T-helper 22 cell (primary cell): ENCODE results near the gene ZZZ3.
"Not testable (repeated sequence)": the region's sequence is repeated elsewhere in the genome, so short reads cannot be mapped to it uniquely, and the experiment has no call there.

ENCODE experiments used
- DNase-seq: peaks from one replicate; pipeline ENCODE4 v3.0.0-alpha.2; 2020; ENCODE audit warnings: low read depth

ZZZ3 gene

GRCh38 chr1:77682460-77683159, at the start of gene ZZZ3:
Gene ZZZ3 (minus strand): TSS chr1:77682658. CDS start chr1:77633354, 49,304 bp downstream.
- DNase-seq: peak; percentile 89

DNA sequence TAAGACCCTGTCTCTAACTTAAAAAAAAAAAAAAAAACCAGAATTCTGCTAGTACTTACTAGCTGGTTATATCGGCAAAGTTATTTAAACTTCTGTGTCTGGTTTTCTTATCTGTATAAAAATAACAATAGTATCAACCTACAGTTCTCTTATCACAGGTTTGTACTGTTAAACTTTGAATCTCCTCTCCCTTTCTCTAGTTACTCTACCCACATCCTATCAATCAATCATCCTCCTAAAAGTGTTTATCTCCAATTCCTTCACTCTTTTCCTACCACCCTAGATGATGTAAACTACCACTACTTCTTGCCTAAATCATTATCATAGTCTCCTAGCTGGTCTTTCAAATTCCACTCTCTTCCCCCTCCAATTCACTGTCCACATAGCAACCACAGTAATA, 49.6 kb upstream of the ZZZ3 start:
- no peak for DNase-seq

GRCh38 chr1:77725706-77726105, 43.2 kb upstream of the ZZZ3 start:
- DNase-seq: no peak

GRCh38 chr1:77718181-77718580, 35.7 kb upstream of the ZZZ3 start:
- DNase-seq: no peak

DNA sequence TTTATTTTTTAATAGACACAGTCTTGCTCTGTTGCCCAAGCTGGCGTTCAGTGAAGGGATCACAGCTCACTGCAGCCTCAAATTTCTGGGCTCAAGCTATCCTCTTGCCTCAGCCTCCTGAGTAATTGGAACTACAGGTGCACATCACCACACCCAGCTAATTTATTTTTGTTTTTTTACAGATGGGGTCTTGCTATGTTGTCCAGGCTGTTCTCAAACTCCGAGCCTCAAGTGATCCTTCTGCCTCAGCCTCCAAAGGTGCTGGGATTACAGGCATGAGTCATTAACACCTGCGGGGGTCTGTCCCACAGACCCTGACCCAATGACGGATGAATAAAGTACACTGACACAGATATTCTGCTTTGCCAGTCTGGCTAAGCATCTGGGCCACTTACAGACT, 33.6 kb upstream of the ZZZ3 start:
- DNase-seq: no peak

GRCh38 chr1:77709727-77710126, 27.3 kb upstream of the ZZZ3 start:
- DNase-seq: no peak

DNA sequence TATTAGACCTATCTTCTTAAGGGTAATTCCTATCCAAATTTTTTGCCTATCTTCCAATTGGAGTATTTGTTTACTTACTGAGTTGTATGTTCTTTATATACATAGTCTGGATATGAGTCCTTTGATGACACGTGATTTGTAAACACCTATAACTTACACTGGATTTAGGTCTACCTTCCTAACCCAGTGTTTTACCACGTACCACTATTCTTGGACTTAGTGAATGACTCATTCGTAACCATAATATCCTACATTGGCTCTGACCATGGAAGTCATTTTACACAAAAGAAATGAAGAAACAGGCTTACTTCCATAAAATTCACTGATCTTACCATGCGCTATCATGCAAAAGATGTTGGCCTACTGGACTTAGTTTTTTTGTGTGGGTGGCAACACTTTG, 23.9 kb upstream of the ZZZ3 start:
- no peak for DNase-seq

DNA sequence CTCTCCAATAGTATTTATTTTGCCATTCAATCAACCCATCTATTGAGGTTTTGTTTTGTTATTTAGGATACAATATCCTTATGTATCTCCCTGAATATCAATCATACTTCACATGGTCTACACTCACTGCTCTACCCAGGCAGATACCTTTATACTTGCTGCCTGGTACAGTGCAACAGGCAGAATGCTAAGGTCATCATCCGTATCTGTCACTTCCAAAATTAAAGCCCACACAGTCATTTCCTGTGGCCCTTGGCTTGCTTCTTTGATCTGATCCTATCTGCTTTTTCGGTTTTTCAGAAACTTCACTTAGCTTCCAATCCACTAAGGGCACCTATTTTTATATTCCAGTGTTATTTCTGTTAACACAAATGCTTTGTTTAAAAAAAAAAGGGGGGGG, 22.3 kb upstream of the ZZZ3 start:
- no peak for DNase-seq

DNA sequence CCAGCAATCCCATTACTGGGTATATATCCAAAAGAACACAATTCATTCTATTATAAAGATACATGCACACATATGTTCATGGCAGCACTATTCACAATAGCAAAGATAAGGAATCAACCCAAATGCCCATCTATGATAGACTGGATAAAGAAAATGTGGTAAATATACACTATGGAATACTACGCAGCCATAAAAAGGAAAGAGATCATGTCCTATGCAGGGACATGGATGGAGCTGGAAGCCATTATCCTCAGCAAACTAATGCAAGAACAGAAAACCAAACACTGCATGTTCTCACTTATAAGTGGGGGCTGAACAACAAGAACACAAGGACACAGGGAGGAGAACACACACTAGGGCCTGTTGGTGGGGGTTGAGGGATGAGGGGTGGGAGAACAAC, 17.2 kb upstream of the ZZZ3 start:
- not testable (repeated sequence) for DNase-seq

DNA sequence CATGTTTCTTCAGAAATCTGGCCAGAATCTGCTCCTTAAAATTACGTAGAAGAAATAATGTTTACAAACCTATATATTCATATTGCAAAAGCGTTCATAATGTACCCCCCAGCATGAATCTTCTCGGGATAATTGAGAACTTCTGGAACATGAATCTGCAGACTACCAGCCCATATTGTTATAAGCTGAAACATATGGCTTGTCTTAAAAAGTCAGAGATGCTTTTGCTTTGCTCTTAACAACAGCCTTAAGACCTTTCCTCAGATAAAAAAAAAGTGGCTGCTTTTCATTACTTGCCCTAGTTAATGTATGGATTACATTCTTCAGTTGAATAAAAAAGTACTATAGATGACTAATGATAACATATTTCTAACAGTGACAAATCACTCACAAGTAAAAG, 15.0 kb upstream of the ZZZ3 start:
- no peak for DNase-seq

DNA sequence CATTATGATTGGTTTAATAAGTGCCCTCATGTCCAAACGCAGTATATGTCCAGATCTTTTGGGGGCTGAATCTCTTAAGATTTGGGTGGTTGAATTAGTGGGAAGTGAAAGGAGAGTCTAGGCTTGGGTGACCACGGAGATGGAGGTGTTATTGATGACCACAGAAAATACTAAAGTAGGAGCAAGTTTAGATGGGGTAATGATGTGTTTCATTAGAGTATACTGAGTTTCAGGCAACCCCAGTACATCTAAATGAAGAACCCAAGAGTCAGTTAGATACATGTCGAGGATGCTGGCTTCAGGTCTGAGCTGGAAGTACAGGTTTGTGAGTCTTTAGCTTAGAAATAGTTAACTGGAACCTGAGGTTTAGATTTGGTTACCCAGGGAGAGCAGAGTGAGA, 6.5 kb upstream of the ZZZ3 start:
- DNase-seq: no peak

GRCh38 chr1:77687519-77687906, 5.1 kb upstream of the ZZZ3 start:
- no peak for DNase-seq

GRCh38 chr1:77686796-77687518, 4.5 kb upstream of the ZZZ3 start:
- DNase-seq: no peak

DNA sequence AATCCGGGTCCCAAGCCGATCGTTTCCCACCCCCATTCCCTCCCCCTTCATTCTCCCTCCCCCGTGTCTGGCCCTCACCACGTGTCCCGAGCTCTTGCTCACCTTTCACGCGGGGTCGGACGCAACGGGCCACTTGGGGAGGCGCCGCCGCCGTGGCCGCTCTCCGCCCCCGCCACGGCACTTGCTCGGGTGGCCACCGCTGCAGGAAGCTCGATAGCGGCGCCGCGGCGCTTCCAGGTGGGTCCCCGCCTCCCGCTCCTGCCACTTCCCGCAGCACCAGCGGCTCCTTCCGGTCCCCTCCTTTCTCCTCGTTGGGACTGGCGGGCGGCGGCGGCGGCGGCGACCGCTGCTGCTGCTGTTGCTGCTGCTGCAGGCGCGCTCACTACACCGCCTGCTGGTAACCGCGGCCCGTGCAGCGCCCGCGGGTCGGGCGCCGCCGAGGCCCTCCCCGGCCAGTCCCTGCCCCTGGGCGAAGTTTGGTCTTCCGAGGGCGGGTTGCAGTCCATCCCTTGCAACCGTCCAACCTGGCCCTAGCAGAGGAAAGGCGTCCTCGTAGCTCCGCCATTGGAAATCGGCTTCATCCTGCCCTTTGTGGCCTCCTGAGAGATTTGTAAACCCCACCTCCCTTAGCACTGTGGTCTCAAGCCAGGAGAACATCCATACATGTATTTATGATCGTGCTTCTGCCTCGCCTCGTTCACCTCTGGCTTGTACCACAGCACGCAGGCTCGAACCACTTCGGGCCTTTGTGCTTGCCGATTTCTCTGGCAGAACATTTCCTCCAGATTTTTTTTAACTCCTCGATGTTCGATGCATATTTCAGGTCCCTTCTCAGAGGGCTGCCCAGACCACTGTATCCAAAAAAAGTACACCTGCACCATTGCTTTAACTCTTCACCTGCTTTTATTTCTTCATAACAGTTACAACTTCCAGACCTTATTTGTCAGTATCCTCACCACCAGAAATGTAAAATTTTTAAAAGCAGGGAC, 996 bp upstream of the ZZZ3 start:
- peak; percentile 91 for DNase-seq

DNA sequence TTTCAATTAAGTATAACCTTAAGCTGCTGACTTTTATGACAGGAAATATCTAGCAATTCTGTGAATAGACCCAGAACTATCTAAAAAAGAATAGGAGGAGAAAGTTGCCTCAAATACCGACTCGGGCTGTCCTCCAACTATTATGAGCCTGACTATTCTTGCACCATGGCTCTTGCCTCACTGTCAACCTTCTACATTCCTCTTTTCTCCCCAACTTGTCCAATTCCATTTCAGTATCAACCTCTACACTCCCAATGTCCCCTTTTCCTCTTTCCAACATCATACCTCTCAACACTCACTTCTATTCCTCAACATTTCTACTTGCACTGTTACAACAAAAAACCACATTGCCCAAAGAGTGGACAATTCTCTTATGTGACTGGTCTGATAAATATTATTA, 2.3 kb downstream of the ZZZ3 start:
- no peak for DNase-seq

DNA sequence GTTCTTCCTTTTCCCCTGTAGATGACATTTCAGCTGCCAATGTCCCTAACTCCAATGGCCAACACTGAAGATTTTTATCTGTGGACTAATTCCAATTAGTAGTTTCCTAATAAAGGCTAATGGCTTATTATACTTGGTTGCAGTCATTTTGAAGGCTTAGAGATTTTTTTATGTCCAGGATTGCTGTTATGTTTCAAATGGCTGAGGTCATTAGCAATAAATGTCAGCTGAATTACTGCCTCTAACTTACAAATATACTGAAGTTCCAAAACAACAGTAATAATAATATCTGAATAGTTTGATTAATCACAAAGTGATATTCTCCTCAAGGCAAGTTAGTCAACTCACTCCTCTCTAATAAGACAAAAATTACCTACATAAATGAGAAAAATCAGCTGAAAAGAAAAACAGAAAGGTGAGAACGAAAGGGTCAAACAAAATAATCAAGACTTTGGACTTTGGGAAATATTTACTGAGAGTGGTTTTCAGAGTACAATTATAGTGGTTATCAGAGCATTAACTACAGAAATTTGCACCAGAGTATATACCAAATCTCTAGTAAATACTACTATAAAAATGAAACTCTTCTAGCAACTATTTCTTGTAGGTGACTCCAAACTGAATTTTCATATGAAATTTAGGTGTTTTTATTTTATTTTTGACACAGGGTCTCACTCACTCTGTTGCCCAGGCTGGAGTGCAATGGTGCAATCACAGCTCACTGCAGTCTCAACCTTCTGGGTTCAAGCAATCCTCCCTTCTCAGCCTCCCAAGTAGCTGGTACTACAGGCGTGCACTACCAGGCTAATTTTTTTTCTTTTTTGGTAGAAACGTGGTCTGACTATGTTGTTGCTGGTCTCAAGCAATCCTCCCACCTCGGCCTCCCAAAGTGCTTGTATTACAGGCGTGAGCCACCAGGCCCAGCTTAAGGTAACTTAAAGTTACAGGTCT, 3.5 kb downstream of the ZZZ3 start:
- DNase-seq: no peak

DNA sequence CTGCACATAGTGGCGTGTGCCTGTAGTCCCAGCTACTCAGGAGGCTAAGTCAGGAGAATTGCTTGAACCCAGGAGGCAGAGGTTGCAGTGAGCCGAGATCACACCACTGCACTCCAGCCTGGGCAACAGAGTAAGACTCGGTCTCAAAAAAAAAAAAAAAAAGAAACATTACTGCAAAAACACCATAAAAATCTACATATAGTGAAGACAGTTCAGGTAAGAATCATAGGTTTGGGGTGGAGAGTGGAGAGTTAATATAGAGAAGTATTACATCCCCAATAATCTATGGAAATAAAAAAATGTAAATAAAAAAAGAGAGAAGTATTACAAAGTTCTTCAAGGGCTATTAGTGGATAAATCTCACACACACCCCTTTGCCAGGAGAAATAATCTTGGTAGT, 7.7 kb downstream of the ZZZ3 start:
- not testable (repeated sequence) for DNase-seq

DNA sequence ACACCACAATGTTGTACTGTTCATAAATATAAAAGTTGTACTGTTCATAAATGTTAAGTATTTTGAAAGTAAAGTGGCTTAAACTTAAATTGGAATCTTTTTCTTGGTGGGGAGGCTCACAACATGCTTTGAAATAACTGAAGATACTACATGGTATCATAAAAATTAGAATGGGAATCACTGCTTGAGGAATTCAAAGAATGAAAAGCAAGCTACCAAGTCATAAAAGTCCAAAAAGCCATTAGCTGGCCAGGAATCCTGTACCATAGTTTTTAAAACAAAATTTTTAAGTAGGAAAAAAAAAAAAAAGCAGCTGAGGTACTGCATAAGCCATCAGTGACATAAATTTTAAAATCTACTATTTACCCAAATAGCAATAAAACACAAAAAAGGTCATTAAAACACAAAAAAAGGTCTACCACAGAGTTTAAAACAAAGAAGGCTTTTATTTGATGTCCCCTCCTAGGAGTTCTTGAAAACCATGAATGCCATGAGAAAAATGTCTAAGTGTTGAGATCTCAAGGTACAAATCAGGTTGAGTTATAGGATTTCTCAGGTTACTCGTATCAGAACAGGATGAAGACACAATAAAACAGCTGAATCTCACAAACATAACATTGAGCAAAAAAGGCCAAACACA, 8.6 kb downstream of the ZZZ3 start:
- DNase-seq: no peak

DNA sequence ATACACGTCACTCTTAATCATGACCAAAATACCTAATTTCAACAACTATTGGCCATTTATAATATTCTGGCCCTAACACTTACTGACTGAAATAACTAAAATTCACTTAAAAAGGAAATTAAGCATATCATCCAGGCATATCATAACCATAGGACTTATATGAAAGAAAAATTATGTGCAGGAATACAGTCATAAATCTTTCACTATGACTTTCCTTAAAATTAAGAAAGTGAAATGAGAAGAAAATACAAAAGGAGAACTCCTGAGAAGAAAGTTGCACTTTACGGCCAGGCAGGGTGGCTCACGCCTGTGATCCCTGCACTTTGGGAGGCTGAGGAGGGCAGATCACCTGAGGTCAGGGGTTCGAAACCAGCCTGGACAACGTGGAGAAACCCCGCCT, 9.4 kb downstream of the ZZZ3 start:
- DNase-seq: no peak

- DNase-seq: no peak
Measured at GRCh38 chr1:77672374-77672773, 10.1 kb downstream of the ZZZ3 start.

DNA sequence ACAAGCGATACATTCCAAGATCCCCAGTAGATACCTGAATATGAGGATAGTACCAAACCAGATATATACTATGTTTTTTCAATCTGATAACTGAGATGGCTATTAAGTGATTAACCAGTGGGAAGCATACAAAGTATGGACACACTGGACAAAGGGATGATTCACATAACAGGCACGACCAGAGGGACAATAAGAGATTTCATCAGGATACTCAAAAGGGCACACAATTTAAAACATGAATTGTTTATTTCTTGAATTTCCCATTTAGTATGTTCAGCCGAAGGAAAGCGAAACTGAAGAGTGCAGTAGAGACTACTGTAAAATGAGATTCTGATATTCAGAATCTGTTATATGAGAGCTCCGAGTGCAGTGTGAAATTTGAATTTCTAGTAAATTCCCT, 10.6 kb downstream of the ZZZ3 start:
- DNase-seq: no peak
